ENCODE measurements around the gene PMVK. TPM values are rescaled to one million over a fixed set of nuclear protein-coding genes. Genes with fewer than 3 reads are reported as not detected.

The PMVK gene
- total RNA-seq, 1 donor from 2014 or later = 15.6 TPM

- no peak overlapping the region for H3K9ac ChIP-seq (ENCODE audit: low read length)
- no peaks in the 10 kb centered on the region for H4K20me1 ChIP-seq (ENCODE audit: insufficient read depth, low read length)
- H3K36me3 ChIP-seq (ENCODE audit: insufficient read depth, low read length) = no peaks in the 10 kb centered on the region
- no peak for TF ChIP-seq EZH2 (IDR thresholded peaks at IDR 0.05; ENCODE audit: insufficient read depth, low read length)
- peak; percentile 77 for TF ChIP-seq CTCF (IDR thresholded peaks at IDR 0.05; ENCODE audit: insufficient read depth, low read depth, low read length)
- H3K4me3 Mint-ChIP-seq (ENCODE audit: unreplicated experiment) = no peak overlapping the region
- H3K27me3 ChIP-seq (ENCODE audit: insufficient read depth, low read length) = peaks cover 10% of the 10 kb centered on the region
- no peaks in the 10 kb centered on the region for H3K9me3 Mint-ChIP-seq (ENCODE audit: unreplicated experiment)
- H3K4me1 ChIP-seq (ENCODE audit: insufficient read depth, low read length) = peaks cover 3% of the 10 kb centered on the region
- H3K27ac Mint-ChIP-seq (ENCODE audit: unreplicated experiment) = no peak overlapping the region
- H3K4me2 ChIP-seq (ENCODE audit: low read length) = no peak overlapping the region
- H2AFZ ChIP-seq (ENCODE audit: low read depth, low read length) = no peak overlapping the region
- no peak for DNase-seq (ENCODE audit: low read depth)
- no peaks in the 10 kb centered on the region for H3K79me2 ChIP-seq (ENCODE audit: insufficient read depth, low read length)
- no peak overlapping the region for H3K4me3 ChIP-seq (ENCODE audit: insufficient read depth, low read depth, low read length)
- no peaks in the 10 kb centered on the region for H3K36me3 Mint-ChIP-seq (ENCODE audit: low read depth, unreplicated experiment)
- peaks cover 41% of the 10 kb centered on the region for H3K27me3 Mint-ChIP-seq (ENCODE audit: low read depth, unreplicated experiment)
- H3K9me3 ChIP-seq (ENCODE audit: insufficient read depth, low read depth, low read length) = no peaks in the 10 kb centered on the region
- no peak overlapping the region for H3K27ac ChIP-seq (ENCODE audit: low read depth, low read length)
- H3K4me1 Mint-ChIP-seq (ENCODE audit: low read depth, unreplicated experiment) = peaks cover 8% of the 10 kb centered on the region
- FAIRE-seq = no peak
These were observed 58.0 kb downstream of the PMVK start for GRCh38 chr1:154878371-154879037.

- Mint-ChIP-seq H3K36me3 (ENCODE audit: low read depth, unreplicated experiment) (no peaks in the 10 kb centered on the region), H3K9me3 (ENCODE audit: unreplicated experiment) (no peaks in the 10 kb centered on the region), H3K4me3 (ENCODE audit: unreplicated experiment) (no peak overlapping the region), H3K27me3 (ENCODE audit: low read depth, unreplicated experiment) (peaks cover 50% of the 10 kb centered on the region), H3K4me1 (ENCODE audit: low read depth, unreplicated experiment) (peaks cover 8% of the 10 kb centered on the region), H3K27ac (ENCODE audit: unreplicated experiment) (no peak overlapping the region)
- Histone ChIP-seq H3K27me3 (ENCODE audit: insufficient read depth, low read length) (peaks cover 10% of the 10 kb centered on the region), H2AFZ (ENCODE audit: low read depth, low read length) (no peak overlapping the region), H3K36me3 (ENCODE audit: insufficient read depth, low read length) (no peaks in the 10 kb centered on the region), H3K9me3 (ENCODE audit: insufficient read depth, low read depth, low read length) (no peaks in the 10 kb centered on the region), H3K4me1 (ENCODE audit: insufficient read depth, low read length) (peaks cover 3% of the 10 kb centered on the region), H3K27ac (ENCODE audit: low read depth, low read length) (no peak overlapping the region), H4K20me1 (ENCODE audit: insufficient read depth, low read length) (no peaks in the 10 kb centered on the region), H3K4me2 (ENCODE audit: low read length) (no peak overlapping the region), H3K9ac (ENCODE audit: low read length) (no peak overlapping the region), H3K79me2 (ENCODE audit: insufficient read depth, low read length) (no peaks in the 10 kb centered on the region), H3K4me3 (ENCODE audit: insufficient read depth, low read depth, low read length) (no peak overlapping the region)
- FAIRE-seq = no peak
- DNase-seq (ENCODE audit: low read depth) = no peak
- no peak for TF ChIP-seq CTCF (IDR thresholded peaks at IDR 0.05; ENCODE audit: insufficient read depth, low read depth, low read length)
- TF ChIP-seq EZH2 (IDR thresholded peaks at IDR 0.05; ENCODE audit: insufficient read depth, low read length) = no peak
These were observed 59.0 kb downstream of the PMVK start for GRCh38 chr1:154877370-154877974.

GRCh38 chr1:154876842-154877369 lies 59.6 kb downstream of the PMVK start:
- TF ChIP-seq EZH2 (IDR thresholded peaks at IDR 0.05; ENCODE audit: insufficient read depth, low read length) (no peak), CTCF (IDR thresholded peaks at IDR 0.05; ENCODE audit: insufficient read depth, low read depth, low read length) (no peak)
- Mint-ChIP-seq H3K36me3 (ENCODE audit: low read depth, unreplicated experiment) (no peaks in the 10 kb centered on the region), H3K4me1 (ENCODE audit: low read depth, unreplicated experiment) (peaks cover 4% of the 10 kb centered on the region), H3K4me3 (ENCODE audit: unreplicated experiment) (no peak overlapping the region), H3K27me3 (ENCODE audit: low read depth, unreplicated experiment) (peaks cover 48% of the 10 kb centered on the region), H3K9me3 (ENCODE audit: unreplicated experiment) (no peaks in the 10 kb centered on the region), H3K27ac (ENCODE audit: unreplicated experiment) (no peak overlapping the region)
- no peak overlapping the region for H3K27ac ChIP-seq (ENCODE audit: low read depth, low read length)
- no peaks in the 10 kb centered on the region for H3K79me2 ChIP-seq (ENCODE audit: insufficient read depth, low read length)
- no peak overlapping the region for H3K9ac ChIP-seq (ENCODE audit: low read length)
- peaks cover 10% of the 10 kb centered on the region for H3K27me3 ChIP-seq (ENCODE audit: insufficient read depth, low read length)
- no peak overlapping the region for H2AFZ ChIP-seq (ENCODE audit: low read depth, low read length)
- no peak overlapping the region for H3K4me2 ChIP-seq (ENCODE audit: low read length)
- H3K4me1 ChIP-seq (ENCODE audit: insufficient read depth, low read length) = peaks cover 3% of the 10 kb centered on the region
- no peaks in the 10 kb centered on the region for H3K36me3 ChIP-seq (ENCODE audit: insufficient read depth, low read length)
- H3K9me3 ChIP-seq (ENCODE audit: insufficient read depth, low read depth, low read length) = no peaks in the 10 kb centered on the region
- no peaks in the 10 kb centered on the region for H4K20me1 ChIP-seq (ENCODE audit: insufficient read depth, low read length)
- FAIRE-seq (no peak), DNase-seq (ENCODE audit: low read depth) (no peak)
- H3K4me3 ChIP-seq (ENCODE audit: insufficient read depth, low read depth, low read length) = no peak overlapping the region

Measured in astrocyte (in vitro differentiated cells and primary cell).